ENCODE measurements around the gene TSPAN32. TPM values are rescaled to one million over a fixed set of nuclear protein-coding genes. Genes with fewer than 3 reads are reported as not detected.

Gene TSPAN32
- total RNA-seq, 2 donors from 2014 or later: 0.40 to 0.62 TPM

- H3K9me3 ChIP-seq: no peaks in the 10 kb centered on the region
- TF ChIP-seq, protein P1, sequence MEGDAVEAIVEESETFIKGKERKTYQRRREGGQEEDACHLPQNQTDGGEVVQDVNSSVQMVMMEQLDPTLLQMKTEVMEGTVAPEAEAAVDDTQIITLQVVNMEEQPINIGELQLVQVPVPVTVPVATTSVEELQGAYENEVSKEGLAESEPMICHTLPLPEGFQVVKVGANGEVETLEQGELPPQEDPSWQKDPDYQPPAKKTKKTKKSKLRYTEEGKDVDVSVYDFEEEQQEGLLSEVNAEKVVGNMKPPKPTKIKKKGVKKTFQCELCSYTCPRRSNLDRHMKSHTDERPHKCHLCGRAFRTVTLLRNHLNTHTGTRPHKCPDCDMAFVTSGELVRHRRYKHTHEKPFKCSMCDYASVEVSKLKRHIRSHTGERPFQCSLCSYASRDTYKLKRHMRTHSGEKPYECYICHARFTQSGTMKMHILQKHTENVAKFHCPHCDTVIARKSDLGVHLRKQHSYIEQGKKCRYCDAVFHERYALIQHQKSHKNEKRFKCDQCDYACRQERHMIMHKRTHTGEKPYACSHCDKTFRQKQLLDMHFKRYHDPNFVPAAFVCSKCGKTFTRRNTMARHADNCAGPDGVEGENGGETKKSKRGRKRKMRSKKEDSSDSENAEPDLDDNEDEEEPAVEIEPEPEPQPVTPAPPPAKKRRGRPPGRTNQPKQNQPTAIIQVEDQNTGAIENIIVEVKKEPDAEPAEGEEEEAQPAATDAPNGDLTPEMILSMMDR (IDR thresholded peaks at IDR 0.05): no peak
- H3K4me1 ChIP-seq: no peaks in the 10 kb centered on the region
- H3K27ac ChIP-seq: no peak overlapping the region
- H3K27me3 ChIP-seq: peaks cover 30% of the 10 kb centered on the region
- no peak overlapping the region for H3K9ac ChIP-seq (ENCODE audit: low read depth in 2 of 2, low read length in 2 of 2)
- intact Hi-C loops (cut with DNase I): no loop called here
- H3K36me3 ChIP-seq: no peaks in the 10 kb centered on the region
- H3K4me3 ChIP-seq: no peak overlapping the region
- DNase-seq: peak; percentile 15
These were observed 30.2 kb upstream of the TSPAN32 start for GRCh38 chr11:2271327-2272227.

GRCh38 chr11:2272228-2272945 is 29.4 kb upstream of the TSPAN32 start:
- Histone ChIP-seq H3K27ac (no peak overlapping the region), H3K36me3 (no peaks in the 10 kb centered on the region), H3K4me1 (no peaks in the 10 kb centered on the region), H3K9ac (ENCODE audit: low read depth in 2 of 2, low read length in 2 of 2) (no peak overlapping the region), H3K9me3 (no peaks in the 10 kb centered on the region), H3K4me3 (no peak overlapping the region), H3K27me3 (peaks cover 30% of the 10 kb centered on the region)
- TF ChIP-seq, protein P1 (IDR thresholded peaks at IDR 0.05): no peak
- intact Hi-C loops (cut with DNase I): no loop called here
- peak; percentile 10 for DNase-seq

GRCh38 chr11:2272946-2273280 is 28.9 kb upstream of the TSPAN32 start:
- no peak overlapping the region for H3K9ac ChIP-seq (ENCODE audit: low read depth in 2 of 2, low read length in 2 of 2)
- TF ChIP-seq, protein P1 (IDR thresholded peaks at IDR 0.05): no peak
- no peaks in the 10 kb centered on the region for H3K4me1 ChIP-seq
- DNase-seq: no peak
- no peaks in the 10 kb centered on the region for H3K9me3 ChIP-seq
- no peaks in the 10 kb centered on the region for H3K36me3 ChIP-seq
- no peak overlapping the region for H3K4me3 ChIP-seq
- no peak overlapping the region for H3K27ac ChIP-seq
- peaks cover 29% of the 10 kb centered on the region for H3K27me3 ChIP-seq
- intact Hi-C loops (cut with DNase I): no loop called here

DNA sequence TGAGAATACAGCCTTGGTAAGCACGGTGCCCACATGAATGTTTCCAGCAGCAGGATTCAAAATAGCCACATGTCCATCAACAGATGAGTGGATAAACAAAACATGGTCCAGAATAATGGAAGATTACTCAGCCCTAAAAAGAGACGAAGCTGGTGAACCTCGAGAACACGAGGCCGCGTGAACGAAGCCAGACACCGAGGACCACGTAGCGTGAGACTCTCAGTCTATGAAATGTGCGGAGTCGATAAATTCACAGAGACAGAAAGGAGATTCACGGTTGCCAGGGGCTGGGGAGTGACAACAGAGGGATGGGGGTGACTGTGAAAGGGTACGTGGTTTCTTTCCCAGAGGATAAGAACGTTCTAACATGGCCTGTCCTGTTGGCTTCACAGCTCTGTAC is 28.5 kb upstream of the TSPAN32 start:
- Histone ChIP-seq H3K9me3 (no peaks in the 10 kb centered on the region), H3K27ac (no peak overlapping the region), H3K36me3 (no peaks in the 10 kb centered on the region), H3K4me1 (no peaks in the 10 kb centered on the region), H3K9ac (ENCODE audit: low read depth in 2 of 2, low read length in 2 of 2) (no peak overlapping the region), H3K4me3 (no peak overlapping the region), H3K27me3 (peaks cover 25% of the 10 kb centered on the region)
- intact Hi-C loops (cut with DNase I): no loop called here
- TF ChIP-seq, protein P1 (IDR thresholded peaks at IDR 0.05): no peak
- DNase-seq: no peak

DNA sequence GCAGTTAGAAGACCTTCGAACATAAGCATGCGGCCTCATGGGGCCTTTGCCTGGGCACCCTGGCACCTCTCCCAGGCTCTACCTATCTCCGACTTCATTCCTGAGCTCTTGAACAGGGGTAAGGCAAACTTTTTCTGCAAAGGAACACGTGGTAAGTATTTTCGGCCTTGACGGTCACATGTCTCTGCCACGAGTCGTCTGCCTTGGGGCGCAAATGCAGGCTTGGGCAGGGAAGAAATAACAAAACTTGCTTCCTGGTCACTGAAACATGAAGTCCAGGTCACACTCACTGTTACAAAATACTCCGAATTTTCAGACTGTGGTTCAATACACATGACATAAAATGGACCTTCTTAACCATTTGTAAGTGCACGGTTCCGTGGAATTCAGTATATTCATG is 28.0 kb upstream of the TSPAN32 start:
- Histone ChIP-seq H3K4me3 (no peak overlapping the region), H3K4me1 (no peaks in the 10 kb centered on the region), H3K9me3 (no peaks in the 10 kb centered on the region), H3K36me3 (no peaks in the 10 kb centered on the region), H3K9ac (ENCODE audit: low read depth in 2 of 2, low read length in 2 of 2) (no peak overlapping the region), H3K27me3 (peaks cover 25% of the 10 kb centered on the region), H3K27ac (no peak overlapping the region)
- TF ChIP-seq, protein P1 (IDR thresholded peaks at IDR 0.05): no peak
- peak; percentile 10 for DNase-seq
- intact Hi-C loops (cut with DNase I): no loop called here
